ENCODE data around the gene MGMT.

The MGMT gene

DNA sequence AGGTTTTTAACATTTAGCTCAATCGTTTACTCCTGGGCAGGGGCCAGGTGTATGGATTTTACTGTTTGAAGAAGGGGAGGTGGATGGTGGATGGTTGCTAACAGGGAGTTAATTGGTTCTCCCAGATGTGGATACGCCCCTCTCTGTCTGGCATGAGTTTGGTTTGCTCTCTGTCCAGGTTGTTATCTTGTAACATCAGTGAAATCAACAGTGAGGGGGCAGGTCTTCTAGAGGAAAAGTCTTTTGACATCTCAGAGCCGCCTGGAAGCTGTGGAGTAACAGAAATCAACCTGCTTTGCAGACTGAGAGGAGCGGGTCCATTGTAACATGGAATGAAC is 243.4 kb downstream of the MGMT start:
- DNase-seq (ENCODE audit: low spot score), result no peak

DNA sequence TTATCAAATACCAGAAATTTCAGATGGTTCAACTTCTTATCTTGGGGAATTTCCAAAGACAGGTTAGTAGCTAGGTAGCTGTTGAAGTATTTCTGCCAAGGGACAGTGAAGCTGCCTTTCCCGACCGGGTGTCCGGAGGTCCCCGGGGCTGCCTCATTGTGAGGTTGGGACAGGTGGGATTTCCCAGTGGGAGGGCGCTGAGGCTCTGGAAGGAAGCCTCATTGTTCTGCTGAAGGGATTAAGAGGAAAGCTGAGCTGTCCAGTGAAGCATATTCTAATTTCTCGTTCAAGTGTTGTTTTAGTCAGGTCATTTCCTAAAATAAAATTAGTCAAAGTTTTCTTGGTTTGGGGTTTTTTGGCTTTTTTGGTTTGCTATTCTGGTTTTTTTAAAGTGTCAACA is 244.2 kb downstream of the MGMT start:
- no peak for DNase-seq (ENCODE audit: low spot score)

DNA sequence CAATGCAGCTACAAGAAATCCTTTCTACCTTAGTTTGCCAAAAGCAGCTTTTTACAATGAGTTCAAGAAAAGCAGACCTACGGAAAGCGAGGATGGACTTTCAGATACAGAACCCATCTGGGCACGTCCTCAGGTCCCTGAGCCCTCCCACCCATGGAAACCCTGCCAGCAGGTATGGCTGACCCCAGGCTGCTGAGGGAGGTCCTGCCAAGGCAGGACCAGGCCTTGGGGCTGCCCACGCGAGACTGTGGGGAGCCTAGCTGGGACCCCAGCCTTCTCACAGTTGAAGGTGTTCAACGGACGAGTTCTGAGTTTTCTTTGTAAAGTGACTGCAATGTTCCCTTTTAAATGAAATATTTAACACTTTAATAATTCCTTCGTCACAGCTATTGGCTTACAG is 245.0 kb downstream of the MGMT start:
- DNase-seq (ENCODE audit: low spot score), result no peak

DNA sequence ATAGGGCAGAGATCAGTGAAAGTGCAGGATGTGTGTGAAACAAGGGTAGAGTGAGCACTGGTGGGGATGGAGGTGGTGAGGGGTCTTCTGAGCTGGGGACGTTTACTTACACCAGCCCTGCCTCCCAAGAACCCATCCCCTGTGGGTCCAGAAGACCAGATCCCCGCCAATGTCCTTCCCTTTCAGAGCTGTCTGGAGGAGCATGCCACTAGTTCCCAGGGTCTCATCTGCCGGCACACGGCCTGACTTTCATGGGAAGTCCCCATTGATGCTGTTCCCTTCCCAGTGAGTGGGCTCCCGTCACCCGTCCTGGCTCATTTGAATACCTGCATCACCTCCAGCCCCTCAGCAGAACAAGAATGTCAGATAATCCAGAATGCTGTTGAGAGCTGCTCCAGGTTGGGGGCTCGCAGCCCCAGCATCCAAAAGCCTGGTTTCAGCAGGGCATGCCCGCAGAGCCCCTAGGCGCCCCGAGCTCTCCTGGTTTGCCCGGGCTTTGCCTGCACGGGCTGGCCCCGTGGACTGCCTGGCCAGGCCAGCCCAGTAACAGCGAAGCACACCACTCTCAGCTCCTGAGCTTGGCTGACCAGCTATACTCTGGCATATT is 246.7 kb downstream of the MGMT start:
- DNase-seq (ENCODE audit: low spot score), result no peak

DNA sequence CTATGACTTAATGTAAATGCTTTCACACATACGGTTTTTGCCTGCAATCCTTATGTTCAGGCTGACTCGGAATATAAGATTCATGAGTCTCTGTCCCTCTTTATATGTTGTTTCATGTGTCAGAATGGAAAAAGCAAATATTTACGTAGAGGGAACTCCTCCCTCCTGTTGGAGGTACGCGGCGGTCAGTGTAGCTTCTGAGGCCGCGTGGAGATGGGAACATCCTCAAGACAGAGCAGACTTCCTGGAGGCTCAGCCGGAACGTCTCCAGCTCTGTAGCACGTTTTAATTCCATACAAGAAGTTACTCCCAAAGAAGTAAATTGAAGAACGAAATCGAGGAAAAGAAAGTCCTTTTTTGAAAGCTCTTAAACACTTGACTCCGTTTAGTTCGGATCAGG is 248.8 kb downstream of the MGMT start:
- DNase-seq (ENCODE audit: low spot score), result no peak

DNA sequence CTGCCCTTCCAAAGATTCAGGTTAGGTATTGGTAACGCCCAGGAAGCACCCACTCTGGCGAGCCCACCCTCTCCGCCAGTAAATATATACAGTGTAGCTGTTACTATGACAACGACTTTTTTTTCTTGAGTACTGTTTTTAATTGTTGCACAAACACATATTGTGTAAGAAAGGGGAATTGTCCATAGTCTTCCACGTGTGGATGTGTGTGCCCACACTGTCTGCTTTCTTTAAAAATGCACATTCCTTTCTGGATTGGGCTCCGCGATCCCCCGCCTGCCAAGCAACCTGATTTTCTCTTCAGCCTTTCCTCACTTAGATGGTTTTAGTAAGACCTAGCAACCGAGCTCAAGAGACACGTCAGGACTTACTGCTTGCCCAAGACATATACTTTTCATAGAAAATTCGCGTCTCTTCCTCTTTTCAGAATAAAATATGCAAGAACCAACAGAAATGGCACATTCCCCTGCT is 249.2 kb downstream of the MGMT start:
- no peak for DNase-seq (ENCODE audit: low spot score)

DNA sequence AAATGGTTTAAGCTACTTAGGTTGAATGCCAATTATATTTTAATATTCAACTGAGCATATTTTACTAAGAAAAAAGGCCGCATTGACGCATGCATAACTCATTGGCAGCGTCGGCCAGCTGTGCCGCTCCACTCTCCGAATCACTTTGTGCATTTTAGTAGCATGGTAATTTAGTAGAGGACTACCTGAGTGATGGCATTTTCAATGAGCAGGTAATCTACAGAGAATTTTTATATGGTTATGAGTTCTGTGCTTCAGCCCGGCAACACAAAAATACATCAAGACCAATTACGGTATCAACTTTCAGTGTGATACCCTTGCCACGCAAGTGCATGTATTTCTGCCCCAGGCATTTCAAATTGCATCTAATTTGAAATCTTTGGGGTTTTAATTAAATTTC is 249.8 kb downstream of the MGMT start:
- no peak for DNase-seq (ENCODE audit: low spot score)

DNA sequence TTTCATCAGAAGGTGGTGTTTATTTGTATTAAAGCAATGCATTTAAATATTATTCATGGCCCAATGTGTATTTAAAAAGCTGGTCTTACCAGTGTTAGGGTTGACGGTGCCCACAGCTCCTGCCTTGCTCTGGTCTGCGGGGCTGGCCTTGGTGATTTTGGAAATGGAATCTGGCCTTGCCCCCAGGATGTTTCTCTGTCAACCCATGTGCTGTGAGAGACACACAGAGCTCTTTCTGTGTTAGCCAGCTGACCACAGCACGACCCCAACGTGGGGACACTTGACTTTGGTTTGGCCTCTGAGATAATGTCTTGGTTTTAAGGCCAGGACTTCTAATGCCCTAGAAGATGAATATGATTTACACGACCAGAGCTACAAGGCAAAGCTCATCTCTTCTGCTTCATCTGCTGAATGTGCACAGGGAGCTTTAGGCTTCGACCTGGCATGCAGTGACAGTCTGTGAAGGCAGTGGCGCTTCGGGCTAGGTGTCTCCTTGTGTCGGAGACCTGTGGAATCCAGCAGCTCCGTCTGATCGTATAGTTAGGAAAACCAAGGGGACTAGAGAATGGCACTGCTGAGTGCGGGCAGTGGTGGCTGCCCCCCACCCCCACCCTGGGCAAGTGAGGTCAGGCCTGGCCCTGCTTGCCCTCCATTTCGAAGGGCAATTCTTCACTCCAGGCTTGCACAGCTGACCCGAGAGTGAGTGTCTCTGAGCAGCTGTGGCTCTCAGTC is 250.9 kb downstream of the MGMT start:
- DNase-seq (ENCODE audit: low spot score), result no peak

DNA sequence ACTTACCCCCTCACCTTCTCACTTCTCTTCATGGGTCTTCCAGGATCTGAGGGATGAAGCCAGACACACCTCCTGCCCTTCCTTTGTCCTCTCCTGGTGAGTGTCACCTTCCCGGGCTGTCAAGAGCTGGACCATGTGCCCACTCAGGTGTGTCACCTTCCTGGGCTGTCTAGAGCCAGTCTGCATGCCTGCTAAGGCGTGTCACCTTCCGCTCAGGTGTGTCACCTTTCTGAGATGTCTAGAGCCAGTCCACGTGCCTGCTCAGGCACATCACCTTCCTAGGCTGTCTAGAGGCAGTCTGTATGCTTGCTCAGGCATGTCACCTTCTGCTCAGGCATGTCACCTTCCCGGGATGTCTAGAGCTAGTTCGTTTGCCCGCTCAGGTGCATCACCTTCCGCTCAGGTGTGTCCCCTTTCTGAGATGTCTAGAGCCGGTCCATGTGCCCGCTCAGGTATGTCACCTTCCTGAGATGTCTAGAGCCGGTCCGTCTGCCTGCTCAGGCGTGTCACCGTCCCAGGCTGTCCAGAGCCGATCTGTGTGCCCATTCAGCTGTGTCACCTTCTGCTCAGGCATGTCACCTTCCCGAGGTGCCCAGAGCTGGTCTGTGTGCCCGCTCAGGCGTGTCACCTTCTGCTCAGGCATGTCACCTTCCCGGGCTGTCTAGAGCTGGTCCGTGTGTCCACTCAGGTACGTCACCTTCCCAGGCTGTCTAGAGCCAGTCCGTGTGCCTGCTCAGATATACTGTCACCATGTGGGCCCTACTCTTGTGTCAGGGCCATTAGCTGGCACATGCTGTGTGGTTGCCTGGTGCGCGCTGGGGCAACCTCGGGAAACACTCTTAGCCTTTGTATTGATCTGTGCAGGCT is 251.7 kb downstream of the MGMT start:
- DNase-seq (ENCODE audit: low spot score), result no peak

DNA sequence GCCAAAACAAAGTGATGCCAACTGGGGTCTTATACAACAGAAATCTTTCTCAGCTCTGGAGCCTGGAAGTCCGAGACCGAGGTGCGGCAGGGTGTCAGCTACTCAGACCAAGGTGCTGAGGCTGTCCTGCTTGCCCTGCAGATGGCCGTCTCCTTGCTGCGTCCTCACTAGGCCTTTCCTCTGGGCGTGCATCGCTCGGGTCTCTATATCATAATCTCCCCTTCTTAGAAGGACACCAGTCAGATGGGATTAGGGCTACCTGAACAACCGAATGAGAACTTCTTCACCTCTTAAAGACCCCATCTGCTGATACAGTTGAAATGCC is 252.3 kb downstream of the MGMT start:
- DNase-seq (ENCODE audit: low spot score), result no peak

DNA sequence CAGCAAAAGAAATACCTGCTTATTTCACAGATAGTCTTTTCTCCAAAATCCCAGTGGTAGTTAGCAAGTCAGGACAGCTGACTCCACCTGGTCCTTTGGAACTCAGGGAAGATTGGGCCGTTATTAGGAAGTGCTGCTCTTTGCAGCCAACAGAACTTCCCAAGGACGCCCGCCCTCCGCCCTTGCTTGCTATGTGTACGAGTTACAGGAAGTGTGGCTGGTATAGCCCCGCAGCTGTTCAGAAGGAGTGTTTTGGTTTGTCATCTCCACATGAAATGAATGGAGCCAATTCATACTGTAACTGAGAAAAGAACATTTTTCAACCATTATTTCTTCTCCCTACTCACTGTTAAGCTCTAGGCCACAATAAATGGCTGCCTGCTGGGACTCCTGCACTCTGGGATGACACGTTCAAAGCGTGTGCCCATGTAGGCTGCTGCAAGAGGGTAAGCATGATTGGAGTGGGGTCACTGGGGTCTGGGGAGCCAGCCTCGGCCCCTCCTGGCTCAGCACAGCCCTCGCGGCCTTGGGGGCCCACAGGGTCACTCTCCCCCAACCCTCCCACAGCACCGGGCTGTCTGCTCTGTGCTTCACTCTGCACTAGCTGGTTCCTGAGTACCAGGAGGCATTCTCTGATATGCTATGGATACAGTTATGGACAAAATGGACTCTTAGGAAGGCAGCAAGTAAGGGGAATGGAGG is 253.0 kb downstream of the MGMT start:
- DNase-seq (ENCODE audit: low spot score), result no peak

DNA sequence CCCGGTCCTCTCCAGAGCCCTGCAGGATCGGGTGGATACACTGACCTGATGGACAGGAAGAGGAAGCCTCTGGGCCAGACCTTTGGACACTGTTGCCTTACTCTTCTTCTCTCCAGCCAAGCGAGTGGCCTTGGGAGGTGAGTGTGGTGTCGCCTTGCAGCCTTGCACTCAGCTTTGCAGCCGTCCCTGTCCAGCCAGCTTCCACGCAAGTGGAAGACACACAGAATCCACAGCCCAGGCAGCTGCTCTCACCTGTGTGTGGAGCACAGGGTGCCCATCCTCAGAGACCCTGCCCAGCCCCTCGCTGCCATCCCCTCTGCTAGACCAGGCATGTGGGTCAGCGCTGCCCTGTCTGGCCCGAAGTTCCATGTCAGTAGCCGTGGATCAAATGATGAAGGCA is 258.0 kb downstream of the MGMT start:
- no peak for DNase-seq (ENCODE audit: low spot score)

DNA sequence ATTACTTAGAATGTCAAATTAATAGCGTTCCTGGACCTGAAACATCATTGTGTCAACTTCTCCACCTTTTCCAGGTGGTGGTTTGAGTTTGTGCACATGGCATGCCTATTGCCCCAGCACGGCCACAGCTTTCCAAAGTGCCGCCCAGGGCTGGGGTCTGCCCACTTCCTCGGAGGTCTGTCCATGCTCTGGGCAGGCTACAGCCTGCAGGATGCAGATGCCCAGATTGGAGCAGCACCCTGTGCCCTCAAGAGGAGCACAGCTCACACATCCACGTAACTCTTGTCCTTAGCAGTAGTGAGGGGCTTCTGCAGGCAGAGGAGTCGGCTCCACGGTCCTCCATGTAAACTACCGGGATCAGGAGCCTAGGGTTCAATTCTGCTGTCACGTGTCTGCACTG is 258.4 kb downstream of the MGMT start:
- no peak for DNase-seq (ENCODE audit: low spot score)

DNA sequence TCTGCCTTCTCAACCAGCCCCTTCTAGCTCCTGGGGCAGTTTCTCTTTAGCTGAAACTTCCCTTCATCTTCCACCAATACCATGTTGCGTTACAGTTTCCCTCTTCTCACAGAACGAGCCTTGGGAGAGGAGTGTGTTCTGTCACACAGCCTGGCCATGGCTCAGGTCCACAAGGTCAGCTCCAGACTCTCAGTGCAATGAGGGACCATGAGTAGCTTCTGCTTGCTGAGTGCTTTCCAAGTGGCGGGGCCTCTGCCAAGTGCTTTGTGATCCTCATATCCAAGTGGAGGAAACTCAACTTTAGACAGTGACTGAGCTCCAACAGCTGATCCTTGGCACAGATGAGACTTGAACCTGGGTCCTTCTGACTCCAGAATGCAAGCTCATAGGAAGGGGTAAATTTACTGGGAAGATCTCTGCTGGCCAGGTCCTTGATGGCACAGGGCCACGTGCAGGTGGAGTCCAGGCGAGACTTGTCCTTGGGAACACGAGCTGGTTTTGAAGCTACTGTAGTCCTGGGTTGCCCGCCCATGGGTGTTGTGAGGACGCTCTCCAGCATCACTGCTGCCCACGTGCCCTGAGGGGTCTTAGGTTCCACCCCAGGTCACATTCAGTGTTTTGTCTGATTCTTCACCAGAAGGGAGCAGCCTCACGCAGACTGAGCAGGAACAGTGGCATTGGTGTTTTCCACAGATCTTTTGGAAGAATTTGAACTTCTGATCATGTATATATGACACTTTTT is 259.0 kb downstream of the MGMT start:
- no peak for DNase-seq (ENCODE audit: low spot score)

DNA sequence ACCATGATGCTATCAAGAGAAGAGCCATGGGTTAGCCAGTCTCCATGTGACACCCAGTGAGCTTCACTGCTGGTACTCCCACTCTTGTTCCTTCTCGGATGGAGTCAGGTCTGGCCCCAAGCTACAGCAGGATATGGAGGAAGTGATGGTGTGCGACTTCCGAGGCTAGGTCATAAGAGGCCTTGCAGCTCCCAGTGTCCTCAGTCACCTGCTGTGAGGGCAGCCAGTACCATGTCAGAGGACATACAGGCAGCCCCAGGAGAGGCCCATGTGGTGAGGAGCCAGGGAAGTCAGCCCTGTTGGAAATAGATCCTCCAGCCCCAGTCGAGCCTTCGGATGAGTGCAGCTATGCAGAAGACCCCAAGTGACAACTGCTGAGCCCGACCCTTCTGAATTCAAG is 260.0 kb downstream of the MGMT start:
- DNase-seq (ENCODE audit: low spot score), result no peak

DNA sequence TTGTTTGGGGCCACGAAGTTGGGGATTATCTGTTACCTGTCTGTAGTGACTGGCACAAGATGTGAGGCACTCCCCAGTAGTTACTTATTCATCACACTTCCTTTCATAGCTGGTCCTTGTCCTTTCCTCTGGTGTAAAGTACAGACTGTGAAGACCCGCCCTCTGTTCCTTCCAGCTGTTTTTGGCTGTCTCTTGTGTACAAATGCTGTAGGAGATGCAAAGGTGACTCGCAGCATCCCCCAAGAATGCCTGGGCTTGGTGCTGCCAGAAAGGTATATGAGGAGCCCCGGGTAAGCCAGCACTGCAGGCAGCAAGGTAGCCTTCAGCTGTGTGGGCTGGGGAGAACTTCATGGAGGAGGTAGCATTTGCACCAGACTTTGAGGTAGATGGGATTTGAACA is 260.5 kb downstream of the MGMT start:
- DNase-seq (ENCODE audit: low spot score), result no peak

DNA sequence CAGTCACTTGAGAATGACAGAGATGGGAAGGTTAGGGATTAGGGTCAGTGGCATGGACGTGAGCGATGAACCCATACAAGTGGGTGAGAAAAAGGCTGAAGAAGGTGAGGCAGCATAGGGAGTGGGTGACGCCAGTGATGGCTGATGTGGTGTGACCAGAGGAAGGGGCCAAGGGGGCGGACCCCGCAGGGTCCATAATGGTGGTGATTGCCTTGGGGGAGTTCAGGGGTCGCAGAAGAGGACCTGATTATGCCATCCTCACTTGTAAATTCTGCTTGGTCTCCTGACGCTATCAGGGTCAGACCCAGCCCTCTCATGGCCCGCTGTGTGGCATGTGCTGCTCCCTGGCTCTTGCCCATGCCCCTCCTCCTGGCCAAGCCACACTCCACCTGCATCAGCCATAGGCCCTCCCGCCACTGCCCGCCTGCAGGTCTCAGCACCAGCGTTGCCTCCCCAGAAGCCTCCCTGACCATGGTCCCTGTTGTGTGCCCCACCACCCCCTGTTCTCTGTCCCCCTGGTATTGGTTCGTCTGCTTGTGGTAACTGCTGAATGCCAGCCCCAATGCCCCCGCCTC is 261.3 kb downstream of the MGMT start:
- DNase-seq (ENCODE audit: low spot score), result no peak

DNA sequence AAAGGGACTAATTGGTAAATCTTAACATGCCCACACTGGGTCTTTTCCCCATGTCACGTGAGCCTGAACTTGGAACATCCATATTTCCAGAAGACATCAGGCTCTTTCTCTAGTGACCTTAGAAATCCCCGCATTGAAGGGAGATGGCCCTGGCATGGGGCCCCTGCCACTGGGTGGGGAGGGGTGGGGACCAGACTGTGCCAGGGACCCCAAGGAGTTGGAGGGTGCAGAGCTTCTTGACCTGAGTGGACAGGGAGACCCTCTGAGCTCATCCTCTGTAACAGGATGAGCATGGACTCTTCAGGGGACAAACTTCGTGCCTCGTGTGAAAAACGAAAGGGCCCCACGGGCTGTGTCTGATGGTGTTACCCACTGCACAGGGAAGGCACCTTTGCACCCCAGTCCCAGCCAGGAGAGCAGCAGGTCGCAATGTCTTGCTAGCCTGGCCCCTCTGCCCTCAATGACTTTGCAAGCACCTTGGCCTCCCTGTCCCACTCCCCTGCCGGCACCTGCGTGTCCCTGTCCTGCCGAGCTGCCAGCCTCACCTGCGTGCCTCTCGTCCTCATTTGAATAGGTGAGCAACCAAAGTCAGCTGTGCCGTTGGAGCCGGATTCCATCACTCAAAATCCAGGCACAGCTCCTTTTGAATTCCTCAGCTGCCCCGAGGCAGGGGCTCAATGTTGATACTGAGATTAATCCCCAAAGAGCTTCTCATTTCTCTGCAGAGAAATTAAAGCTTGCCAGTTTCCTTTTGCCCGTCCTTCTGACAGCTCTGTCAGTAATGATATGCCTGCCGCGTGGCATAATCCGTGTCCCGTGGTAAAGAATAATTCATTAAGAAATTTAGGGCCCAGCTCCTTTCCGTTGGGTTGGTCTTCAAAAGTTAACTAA is 262.1 kb downstream of the MGMT start:
- DNase-seq (ENCODE audit: low spot score), result no peak

DNA sequence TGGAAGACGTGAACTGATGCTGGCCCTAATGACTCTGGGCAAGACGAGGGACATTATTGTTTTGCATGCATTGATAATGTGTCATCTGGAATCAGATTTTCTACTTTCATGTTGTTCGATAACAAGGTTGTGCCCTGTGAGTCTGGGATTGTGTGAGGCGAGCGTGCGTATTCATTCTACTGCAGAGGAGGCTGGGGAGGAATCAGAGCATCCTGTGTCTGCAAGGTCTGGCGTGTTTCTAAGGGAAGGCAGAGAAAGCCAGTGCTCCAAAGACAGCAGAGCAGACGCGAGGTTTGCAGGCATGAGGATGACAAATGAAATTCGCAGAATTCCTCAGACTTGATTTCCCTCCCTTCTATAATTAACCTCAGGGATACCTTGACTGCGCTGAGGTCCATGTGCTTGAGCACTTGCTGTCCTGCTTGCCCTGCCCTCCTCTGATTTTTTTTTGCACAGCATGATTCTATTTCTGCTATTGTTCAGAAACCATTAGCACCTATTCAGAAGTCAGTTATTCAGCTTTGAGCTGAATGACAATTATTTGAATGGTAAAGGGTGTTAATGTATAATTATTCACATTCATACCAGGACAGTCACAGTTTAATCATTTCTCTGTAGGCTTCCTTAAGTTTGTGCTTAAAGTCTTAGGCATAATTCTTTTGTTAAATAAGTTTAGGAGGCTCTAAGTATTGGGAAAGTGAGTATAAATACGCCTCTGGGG is 263.4 kb downstream of the MGMT start:
- no peak for DNase-seq (ENCODE audit: low spot score)

DNA sequence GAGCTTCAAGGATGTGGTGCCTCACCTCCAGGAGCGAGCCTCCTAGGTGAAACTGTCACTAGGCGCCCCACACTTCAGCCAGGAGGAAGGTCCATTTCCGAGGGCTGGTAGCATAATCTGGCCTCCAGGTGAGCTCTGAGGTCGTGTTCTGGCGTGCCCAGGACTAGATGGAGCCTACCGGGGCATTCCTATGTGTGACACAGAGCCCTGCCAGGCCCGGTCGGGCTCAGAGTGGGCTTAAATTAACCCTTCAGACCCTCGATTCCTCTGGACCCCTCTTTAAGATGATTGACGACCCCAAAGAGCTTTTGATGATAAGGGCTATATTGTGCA is 263.9 kb downstream of the MGMT start:
- DNase-seq (ENCODE audit: low spot score), result no peak
